Measurements from ENCODE around the gene ADCY1.

- TF ChIP-seq, protein P1, sequence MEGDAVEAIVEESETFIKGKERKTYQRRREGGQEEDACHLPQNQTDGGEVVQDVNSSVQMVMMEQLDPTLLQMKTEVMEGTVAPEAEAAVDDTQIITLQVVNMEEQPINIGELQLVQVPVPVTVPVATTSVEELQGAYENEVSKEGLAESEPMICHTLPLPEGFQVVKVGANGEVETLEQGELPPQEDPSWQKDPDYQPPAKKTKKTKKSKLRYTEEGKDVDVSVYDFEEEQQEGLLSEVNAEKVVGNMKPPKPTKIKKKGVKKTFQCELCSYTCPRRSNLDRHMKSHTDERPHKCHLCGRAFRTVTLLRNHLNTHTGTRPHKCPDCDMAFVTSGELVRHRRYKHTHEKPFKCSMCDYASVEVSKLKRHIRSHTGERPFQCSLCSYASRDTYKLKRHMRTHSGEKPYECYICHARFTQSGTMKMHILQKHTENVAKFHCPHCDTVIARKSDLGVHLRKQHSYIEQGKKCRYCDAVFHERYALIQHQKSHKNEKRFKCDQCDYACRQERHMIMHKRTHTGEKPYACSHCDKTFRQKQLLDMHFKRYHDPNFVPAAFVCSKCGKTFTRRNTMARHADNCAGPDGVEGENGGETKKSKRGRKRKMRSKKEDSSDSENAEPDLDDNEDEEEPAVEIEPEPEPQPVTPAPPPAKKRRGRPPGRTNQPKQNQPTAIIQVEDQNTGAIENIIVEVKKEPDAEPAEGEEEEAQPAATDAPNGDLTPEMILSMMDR (conservative IDR thresholded peaks at IDR 0.05 in 1 of 2, IDR thresholded peaks at IDR 0.05 in 1 of 2; ENCODE audit: extremely low read depth in 1 of 2, insufficient read depth in 1 of 2, low read depth in 1 of 2, low read length in 2 of 2), result no peak
- no peak for TF ChIP-seq EZH2 (IDR thresholded peaks at IDR 0.05; ENCODE audit: borderline replicate concordance, low read length)
Measured at GRCh38 chr7:45575501-45576248, 1.5 kb downstream of the ADCY1 start.
